K562 (cell line): ENCODE data around the gene CNP. TPM values are rescaled to one million over a fixed set of nuclear protein-coding genes. Genes with fewer than 3 reads are reported as not detected.

Source experiments
- CREB1 ChIP-seq, 2 experiments: sonication (generic) in 1 of 2; formaldehyde crosslinking in 1 of 2; IDR thresholded peaks; 2 replicates each; pipeline versions ENCODE4 v1.6.1 to v1.8.0; 2012 to 2022; ENCODE audit warnings: inconsistent platforms in 1 of 2, mild to moderate bottlenecking in 1 of 2, missing genetic modification reagents in 1 of 2, moderate library complexity in 1 of 2
- ELF1 ChIP-seq: fragments of 200-800 bp; sonication (Bioruptor generic); IDR thresholded peaks from 2 replicates; pipeline ENCODE4 v1.6.1; 2016; ENCODE audit warnings: missing genetic modification characterization, missing compliant biosample characterization
- FIP1L1 ChIP-seq: fragments of 200-400 bp; formaldehyde crosslinking; IDR thresholded peaks from 2 replicates; pipeline ENCODE4 v1.6.1; 2018; ENCODE audit warnings: mild to moderate bottlenecking, low read depth, low read length; ENCODE audit not compliant: poor library complexity, severe bottlenecking
- FOXP4 ChIP-seq: sonication (generic); formaldehyde crosslinking; IDR thresholded peaks from 2 replicates; pipeline ENCODE4 v1.8.0; 2022; ENCODE audit warnings: mild to moderate bottlenecking, missing genetic modification reagents, borderline replicate concordance
- GTF2B ChIP-seq: IDR thresholded peaks from 2 replicates; pipeline ENCODE4 v1.6.1; 2011; ENCODE audit not compliant: insufficient read length; ENCODE audit errors: extremely low read depth
- KLF10 ChIP-seq: fragments of 250-450 bp; sonication (Bioruptor Pico); IDR thresholded peaks from 2 replicates; pipeline ENCODE4 v1.6.1; 2021; ENCODE audit warnings: matching md5 sums
- MCM5 ChIP-seq: fragments of 450-650 bp; IDR thresholded peaks from 2 replicates; pipeline ENCODE4 v1.6.1; 2016; ENCODE audit warnings: low read depth
- MXI1 ChIP-seq: IDR thresholded peaks from 2 replicates; pipeline ENCODE4 v1.6.1; 2011; ENCODE audit warnings: low read depth, mild to moderate bottlenecking, improper control_type of control experiment, low read length
- MYBL2 ChIP-seq, 2 experiments: fragments of 450-650 bp in 1 of 2; sonication (generic) in 1 of 2; formaldehyde crosslinking in 1 of 2; IDR thresholded peaks; 2 replicates each; pipeline versions ENCODE4 v1.6.1 to v1.8.1; 2017 to 2022; ENCODE audit warnings: borderline replicate concordance in 1 of 2, inconsistent platforms in 1 of 2, low read depth in 1 of 2, mild to moderate bottlenecking in 1 of 2, missing genetic modification reagents in 1 of 2, moderate library complexity in 1 of 2
- PHF8 ChIP-seq: fragments of 200-600 bp; sonication (generic); IDR thresholded peaks from 2 replicates; pipeline ENCODE4 v1.6.1; 2012; ENCODE audit warnings: mixed run types, mild to moderate bottlenecking, inconsistent platforms, low read length, moderate library complexity, borderline replicate concordance
- RAD21 ChIP-seq, 2 experiments: fragments of 250-450 bp in 1 of 2; fragments of 450-650 bp in 1 of 2; sonication (Bioruptor Pico) in 1 of 2; formaldehyde crosslinking in 1 of 2; IDR thresholded peaks in 1 of 2; conservative IDR thresholded peaks in 1 of 2; 2 replicates each; pipeline versions ENCODE4 v1.4.0 to v1.8.0; 2020 to 2022; ENCODE audit warnings: mild to moderate bottlenecking in 2 of 2, moderate library complexity in 1 of 2
- RBM25 ChIP-seq: fragments of 200-400 bp; formaldehyde crosslinking; IDR thresholded peaks from 2 replicates; pipeline ENCODE4 v1.6.1; 2018; ENCODE audit warnings: low read length, low read depth, moderate library complexity; ENCODE audit not compliant: severe bottlenecking
- SRSF3 ChIP-seq: fragments of 200-400 bp; formaldehyde crosslinking; IDR thresholded peaks from 2 replicates; pipeline ENCODE4 v1.6.1; 2016; ENCODE audit warnings: mild to moderate bottlenecking, low read length, moderate library complexity; ENCODE audit not compliant: insufficient read depth
- TFAP4 ChIP-seq: sonication (generic); formaldehyde crosslinking; IDR thresholded peaks from 2 replicates; pipeline ENCODE4 v1.8.0; 2022; ENCODE audit warnings: missing genetic modification reagents, mild to moderate bottlenecking, moderate library complexity, borderline replicate concordance
- ZNF280B ChIP-seq: fragments of 250-450 bp; sonication (Bioruptor Pico); IDR thresholded peaks from 2 replicates; pipeline ENCODE4 v1.5.1; 2021; ENCODE audit warnings: mild to moderate bottlenecking
- ZNF395 ChIP-seq: fragments of 200-800 bp; sonication (Bioruptor generic); IDR thresholded peaks from 2 replicates; pipeline ENCODE4 v1.6.1; 2017; ENCODE audit warnings: missing genetic modification characterization, missing compliant biosample characterization
- ZNF644 ChIP-seq: fragments of 200-800 bp; sonication (Bioruptor generic); IDR thresholded peaks from 2 replicates; pipeline ENCODE4 v1.6.1; 2016; ENCODE audit warnings: low read depth, missing genetic modification characterization, missing compliant biosample characterization
- ZNF707 ChIP-seq: fragments of 250-450 bp; sonication (Bioruptor Pico); conservative IDR thresholded peaks from 2 replicates; pipeline ENCODE4 v1.8.0; 2022; ENCODE audit warnings: inconsistent platforms, mild to moderate bottlenecking, moderate library complexity
- polyA plus RNA-seq, 8 experiments: library from polyadenylated mRNA; depleted of rRNA in 4 of 8; stranded (reverse) in 5 of 8; unstranded in 3 of 8; fragments of >200 nt; fragmentation: Nextera tagmentation in 2 of 8; fragmentation: Illumina TruSeq in 1 of 8; extraction: Ambion mirVana in 2 of 8; extraction: Trizol in 1 of 8; gene quantifications; 2 replicates each; pipeline versions ENCODE4 v1.2.1 to v1.2.3, GENCODE V29; 2011 to 2014; ENCODE audit warnings: inconsistent platforms in 1 of 8, missing spikeins in 1 of 8
- total RNA-seq, 7 experiments: library from RNA; depleted of rRNA in 6 of 7; stranded (reverse); fragments of >200 nt in 6 of 7; fragmentation: Illumina TruSeq in 2 of 7; extraction: Trizol in 2 of 7; gene quantifications; 2 replicates each; pipeline versions ENCODE4 v1.2.1 to v1.2.3, GENCODE V29; 2011 to 2021; ENCODE audit warnings: low replicate concordance in 1 of 7

CNP gene
- total and polyA plus RNA-seq, 9 of the 15 experiments (the other 6 are each of a cell fraction or from before 2014, with no cell fraction given): 1.7 to 52.0 (median 29.1) TPM

GRCh38 chr17:41937970-41938954, 28.3 kb upstream of the CNP start (continued):
- TF ChIP-seq ZNF280B (no peak), TFAP4 (CRISPR knock-in tag) (no peak), CREB1 (IDR thresholded peaks at IDR 0.05) (no peak), CREB1 (CRISPR knock-in tag; IDR thresholded peaks at IDR 0.05) (no peak), ZNF395 (CRISPR knock-in tag) (0 out of 2 replicates have a peak, but pooled peaks have one; percentile 61), ZNF644 (tag) (no peak), FOXP4 (CRISPR knock-in tag) (no peak), FIP1L1 (no peak), KLF10 (CRISPR knock-in tag) (no peak), MXI1 (no peak), MCM5 (no peak), GTF2B (no peak), ZNF707 (CRISPR knock-in tag) (no peak), RBM25 (no peak), PHF8 (no peak), RAD21 (CRISPR knock-in tag; conservative IDR thresholded peaks at IDR 0.05 in 1 of 2, IDR thresholded peaks at IDR 0.05 in 1 of 2) (no peak), ELF1 (no peak), SRSF3 (no peak), MYBL2 (IDR thresholded peaks at IDR 0.05; ENCODE audit: low read depth) (no peak), MYBL2 (CRISPR knock-in tag; IDR thresholded peaks at IDR 0.05; ENCODE audit: borderline replicate concordance) (no peak)
